Body of pancreas (tissue), 4 donors: ENCODE data around the gene ABL2. TPM values are rescaled to one million over a fixed set of nuclear protein-coding genes. Genes with fewer than 3 reads are reported as not detected.

Experiments
- ATAC-seq: fragments of 150-250 bp; one replicate; pipeline ENCODE4 v1.9.1; 2016
- DNase-seq, 4 donors: peaks; one replicate each; pipeline ENCODE4 v3.0.0-alpha.2; 2019
- H3K27ac ChIP-seq, 4 donors: fragments of 200-600 bp; sonication (generic); 1 replicate in 3 of 4; 2 replicates in 1 of 4; pipeline versions ENCODE4 v1.5.1 to v1.6.1; 2016 to 2019; ENCODE audit warnings: mild to moderate bottlenecking in 1 of 4, mixed read lengths in 1 of 4, moderate library complexity in 1 of 4
- H3K27me3 ChIP-seq, 2 donors: fragments of 200-600 bp; sonication (generic); one replicate each; pipeline ENCODE4 v1.6.0; 2016; ENCODE audit warnings: mild to moderate bottlenecking in 1 of 2
- H3K36me3 ChIP-seq, 2 donors: fragments of 200-600 bp; sonication (generic); replicated peaks in 1 of 2; 2 replicates each; pipeline ENCODE4 v1.5.1; 2016; ENCODE audit warnings: low read depth in 2 of 2; ENCODE audit not compliant: insufficient read depth in 1 of 2
- H3K4me1 ChIP-seq: fragments of 200-600 bp; sonication (generic); one replicate; pipeline ENCODE4 v1.6.0; 2016
- H3K4me3 ChIP-seq, 2 donors: fragments of 200-600 bp; sonication (generic); 1 replicate in 1 of 2; 2 replicates in 1 of 2; pipeline ENCODE4 v1.5.1; 2016 to 2019
- H3K9me3 ChIP-seq, 3 donors: fragments of 200-600 bp; sonication (generic); 1 replicate in 2 of 3; 2 replicates in 1 of 3; pipeline ENCODE4 v1.5.1; 2016
- POLR2A ChIP-seq, 3 donors: fragments of 450-650 bp; IDR thresholded peaks; one replicate each; pipeline ENCODE4 v1.6.1; 2016; ENCODE audit warnings: antibody characterized with exemption in 3 of 3, mild to moderate bottlenecking in 2 of 3
- WGBS, 2 donors: methylation state at CpG; one replicate each; pipeline ENCODE4 v1.1.5; 2017; 5-methylcytosine and 5-hydroxymethylcytosine counted together
- intact Hi-C: fragments of 100-400 bp; cut with DNase I; formaldehyde crosslinking; loops from one replicate; pipeline ENCODE4 v1.15.1; 2023
- total RNA-seq, 2 donors: library from RNA; depleted of rRNA; stranded (reverse); fragments of >200 nt; gene quantifications; one replicate each; pipeline ENCODE4 v1.1.0, GENCODE V29; 2016
- TF ChIP-seq, protein P1 (sequence below), 7 experiments: fragments of 450-650 bp in 4 of 7; fragments of 200-600 bp in 3 of 7; sonication (generic) in 3 of 7; IDR thresholded peaks; one replicate each; pipeline ENCODE4 v1.5.1; 2016 to 2019; ENCODE audit warnings: antibody characterized with exemption in 7 of 7

Gene ABL2
- total RNA-seq, 2 donors from 2014 or later, result 10.1 to 12.5 TPM

DNA sequence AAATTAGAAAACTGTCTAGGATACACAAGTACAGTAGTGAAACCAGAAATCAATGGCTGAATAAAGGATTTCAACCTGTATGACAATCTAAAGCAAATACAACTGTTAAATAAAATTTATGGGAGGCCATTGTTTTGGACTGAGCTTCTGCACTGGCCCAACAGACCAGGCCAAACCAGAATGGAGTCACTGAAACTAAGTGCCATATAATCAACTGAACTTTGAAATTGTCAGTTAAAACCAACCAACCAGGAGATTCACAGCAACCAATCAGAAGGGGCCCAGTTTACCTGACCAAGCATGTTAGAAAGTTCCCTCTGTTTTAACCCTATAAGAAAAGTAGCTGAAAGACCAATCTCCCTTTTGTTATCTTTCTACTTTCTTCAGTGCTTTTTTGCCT is 33.6 kb upstream of the ABL2 start:
- Histone ChIP-seq H3K4me1 (no peaks in the 10 kb centered on the region), H3K9me3 (no peaks in the 10 kb centered on the region), H3K27ac (no peak overlapping the region), H3K27me3 (no peaks in the 10 kb centered on the region), H3K4me3 (no peak overlapping the region), H3K36me3 (no peaks in the 10 kb centered on the region)
- no peak for ATAC-seq
- DNase-seq, result no peak
- TF ChIP-seq POLR2A (IDR thresholded peaks at IDR 0.05), result no peak
- TF ChIP-seq, protein P1, sequence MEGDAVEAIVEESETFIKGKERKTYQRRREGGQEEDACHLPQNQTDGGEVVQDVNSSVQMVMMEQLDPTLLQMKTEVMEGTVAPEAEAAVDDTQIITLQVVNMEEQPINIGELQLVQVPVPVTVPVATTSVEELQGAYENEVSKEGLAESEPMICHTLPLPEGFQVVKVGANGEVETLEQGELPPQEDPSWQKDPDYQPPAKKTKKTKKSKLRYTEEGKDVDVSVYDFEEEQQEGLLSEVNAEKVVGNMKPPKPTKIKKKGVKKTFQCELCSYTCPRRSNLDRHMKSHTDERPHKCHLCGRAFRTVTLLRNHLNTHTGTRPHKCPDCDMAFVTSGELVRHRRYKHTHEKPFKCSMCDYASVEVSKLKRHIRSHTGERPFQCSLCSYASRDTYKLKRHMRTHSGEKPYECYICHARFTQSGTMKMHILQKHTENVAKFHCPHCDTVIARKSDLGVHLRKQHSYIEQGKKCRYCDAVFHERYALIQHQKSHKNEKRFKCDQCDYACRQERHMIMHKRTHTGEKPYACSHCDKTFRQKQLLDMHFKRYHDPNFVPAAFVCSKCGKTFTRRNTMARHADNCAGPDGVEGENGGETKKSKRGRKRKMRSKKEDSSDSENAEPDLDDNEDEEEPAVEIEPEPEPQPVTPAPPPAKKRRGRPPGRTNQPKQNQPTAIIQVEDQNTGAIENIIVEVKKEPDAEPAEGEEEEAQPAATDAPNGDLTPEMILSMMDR (IDR thresholded peaks at IDR 0.05), result no peak
- intact Hi-C loops, result no loop called here

DNA sequence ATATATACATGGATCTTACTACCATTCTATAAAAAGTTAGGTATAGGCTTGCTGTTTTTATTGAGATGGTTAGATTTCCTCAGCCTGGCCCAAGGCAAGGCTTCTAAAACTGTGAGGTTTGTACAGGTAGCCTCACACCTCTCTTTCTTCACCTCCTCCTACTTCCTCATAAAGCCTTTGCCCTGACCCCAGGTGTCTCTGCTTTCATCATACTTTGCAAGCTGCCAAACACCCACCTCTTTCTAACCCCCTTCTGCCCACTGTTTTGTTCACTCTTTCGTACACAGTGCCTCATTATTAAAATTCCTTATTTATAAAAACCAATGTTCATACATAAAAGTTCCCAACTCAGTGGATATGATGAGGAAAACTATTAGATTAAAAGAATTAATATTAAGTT is 32.7 kb upstream of the ABL2 start:
- TF ChIP-seq, protein P1 (IDR thresholded peaks at IDR 0.05), result no peak
- no peak for TF ChIP-seq POLR2A (IDR thresholded peaks at IDR 0.05)
- ATAC-seq, result no peak

DNA sequence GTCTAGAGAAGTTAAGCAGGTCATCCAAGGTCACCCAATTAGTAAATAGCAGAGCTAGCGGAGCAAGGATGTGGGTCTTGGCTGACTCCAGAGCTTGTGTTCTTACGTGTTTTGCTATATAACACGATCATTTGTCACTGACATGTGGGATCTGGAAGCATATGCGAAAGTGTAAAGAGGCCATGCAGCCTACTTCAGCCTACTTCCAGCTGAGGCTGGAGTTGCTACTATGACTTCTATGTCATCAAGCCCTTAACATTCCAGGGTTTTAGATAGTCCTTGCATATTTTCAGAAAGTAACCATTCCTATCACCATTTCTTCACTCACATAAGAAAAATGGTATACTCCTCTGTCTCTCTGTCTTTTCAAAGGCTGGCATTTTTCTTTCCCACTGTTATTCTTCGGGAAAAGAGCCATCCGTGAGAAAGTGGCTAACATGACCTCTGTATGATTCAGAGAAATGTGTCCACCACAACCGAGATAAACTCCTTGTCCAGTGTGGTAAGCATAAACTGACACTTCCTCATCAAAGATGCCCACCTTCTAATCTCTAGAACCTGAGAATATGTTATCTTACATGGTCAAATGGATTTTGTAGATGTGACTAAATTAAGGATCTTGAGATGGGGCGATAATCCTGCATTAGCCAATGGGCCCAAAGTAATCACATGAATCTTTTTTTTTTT is 24.0 kb upstream of the ABL2 start:
- H3K27ac ChIP-seq, result no peak overlapping the region
- no peak overlapping the region for H3K4me3 ChIP-seq
- no peaks in the 10 kb centered on the region for H3K4me1 ChIP-seq
- no peak for TF ChIP-seq POLR2A (IDR thresholded peaks at IDR 0.05)
- TF ChIP-seq, protein P1 (IDR thresholded peaks at IDR 0.05), result no peak
- ATAC-seq (no peak), DNase-seq (no peak)
- H3K27me3 ChIP-seq, result no peaks in the 10 kb centered on the region
- H3K36me3 ChIP-seq, result no peaks in the 10 kb centered on the region
- intact Hi-C loops, result loop anchor here (5.0 to 10.0 kb wide), 2 partner anchors 109 to 331 kb away; no protein-coding TSS in a partner anchor
- no peaks in the 10 kb centered on the region for H3K9me3 ChIP-seq
- WGBS, 2 donors, result 63 to 70% methylated on average over 8 of the region's 8 CpGs

More for the DNA sequence above, 32.7 kb upstream of the ABL2 start:
- no peak for DNase-seq
- no peaks in the 10 kb centered on the region for H3K4me1 ChIP-seq
- no peaks in the 10 kb centered on the region for H3K27me3 ChIP-seq
- intact Hi-C loops, result no loop called here
- H3K27ac ChIP-seq, result no peak overlapping the region
- no peaks in the 10 kb centered on the region for H3K9me3 ChIP-seq
- no peaks in the 10 kb centered on the region for H3K36me3 ChIP-seq
- WGBS, 2 donors, result 79 to 90% methylated on average over 1 of the region's 1 CpG
- H3K4me3 ChIP-seq, result no peak overlapping the region

DNA sequence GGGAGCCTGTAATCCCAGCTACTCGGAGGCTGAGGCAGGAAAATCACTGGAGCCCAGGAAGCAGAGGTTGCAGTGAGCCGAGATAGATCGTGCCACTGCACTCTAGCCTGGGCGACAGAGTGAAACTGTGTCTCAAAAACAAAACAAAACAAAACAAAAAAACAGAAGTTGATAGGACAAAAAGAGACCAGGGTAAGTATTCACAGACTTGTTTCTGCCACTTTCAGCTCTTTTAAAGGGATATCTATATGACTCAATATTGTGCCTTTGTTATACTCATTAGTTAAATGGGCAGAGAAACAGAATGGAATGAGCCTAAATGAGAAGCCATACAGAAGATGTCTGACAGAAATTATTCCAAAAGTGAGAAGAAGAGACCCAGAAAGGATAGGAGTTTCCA is 23.1 kb upstream of the ABL2 start:
- 76 to 90% methylated on average over 4 of the region's 4 CpGs for WGBS, 2 donors
- Histone ChIP-seq H3K4me1 (no peaks in the 10 kb centered on the region), H3K36me3 (no peaks in the 10 kb centered on the region), H3K27ac (no peak overlapping the region), H3K9me3 (no peaks in the 10 kb centered on the region), H3K27me3 (no peaks in the 10 kb centered on the region), H3K4me3 (no peak overlapping the region)
- intact Hi-C loops, result loop anchor here (5.0 to 10.0 kb wide), 2 partner anchors 110 to 332 kb away; no protein-coding TSS in a partner anchor
- ATAC-seq, result no peak
- TF ChIP-seq POLR2A (IDR thresholded peaks at IDR 0.05), result no peak
- TF ChIP-seq, protein P1 (IDR thresholded peaks at IDR 0.05), result no peak
- DNase-seq, result no peak

DNA sequence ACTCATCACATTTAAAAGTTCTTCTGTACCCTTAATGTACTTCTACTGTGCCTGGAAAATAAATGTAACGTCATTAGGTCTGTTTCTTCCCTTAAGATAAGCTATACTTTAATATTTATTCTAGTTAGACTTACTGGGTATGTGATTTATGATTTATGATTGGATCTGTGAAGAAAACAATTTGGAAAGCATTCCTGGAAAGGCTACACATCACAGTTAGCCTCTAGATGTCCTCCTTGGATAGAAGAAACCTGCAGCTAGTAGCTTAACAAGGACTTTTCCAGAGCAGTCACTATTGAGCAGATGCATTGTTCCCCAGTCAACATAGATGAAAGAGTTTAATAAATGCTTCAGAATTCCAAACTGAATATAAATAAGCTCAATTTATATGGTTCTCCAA is 22.2 kb upstream of the ABL2 start:
- Histone ChIP-seq H3K4me3 (no peak overlapping the region), H3K27ac (no peak overlapping the region), H3K9me3 (no peaks in the 10 kb centered on the region), H3K4me1 (no peaks in the 10 kb centered on the region), H3K27me3 (no peaks in the 10 kb centered on the region), H3K36me3 (no peaks in the 10 kb centered on the region)
- TF ChIP-seq, protein P1 (IDR thresholded peaks at IDR 0.05), result peak; percentile 44 to 88 (median 83)
- no peak for TF ChIP-seq POLR2A (IDR thresholded peaks at IDR 0.05)
- ATAC-seq, result peak; percentile 84
- intact Hi-C loops, result loop anchor here (5.0 to 10.0 kb wide), 2 partner anchors 111 to 333 kb away; no protein-coding TSS in a partner anchor
- 8 to 9% methylated on average over 1 of the region's 1 CpG for WGBS, 2 donors
- DNase-seq, result peak in 2 of 4 donors; percentile 14 to 38
